Cardiac muscle cell (in vitro differentiated cells and primary cell): ENCODE data around the gene SRP72. TPM values are rescaled to one million over a fixed set of nuclear protein-coding genes. Genes with fewer than 3 reads are reported as not detected.

Source experiments
- DNase-seq, 2 donors: peaks; one replicate each; pipeline versions ENCODE4 v3.0.0 to v3.0.0-alpha.2; 2010 to 2017; ENCODE audit warnings: low read depth in 1 of 2, low spot score in 1 of 2
- H3K27ac ChIP-seq: fragments of 200-600 bp; sonication (generic); 2 replicates; pipeline ENCODE4 v1.5.1; 2016
- H3K27me3 ChIP-seq: fragments of 200-600 bp; sonication (generic); 2 replicates; pipeline ENCODE4 v1.6.0; 2016; ENCODE audit warnings: control low read depth
- H3K36me3 ChIP-seq: fragments of 200-600 bp; sonication (generic); 2 replicates; pipeline ENCODE4 v1.5.1; 2016; ENCODE audit warnings: control low read depth
- H3K4me1 ChIP-seq: fragments of 200-600 bp; sonication (generic); 2 replicates; pipeline ENCODE4 v1.8.1; 2017; ENCODE audit warnings: low read depth, mild to moderate bottlenecking, mixed run types
- H3K4me3 ChIP-seq: fragments of 200-600 bp; sonication (generic); 2 replicates; pipeline ENCODE4 v1.5.1; 2016; ENCODE audit warnings: mild to moderate bottlenecking
- H3K9me3 ChIP-seq: fragments of 200-600 bp; sonication (generic); 2 replicates; pipeline ENCODE4 v1.5.1; 2017; ENCODE audit warnings: low read depth, mild to moderate bottlenecking, control low read depth
- polyA plus RNA-seq: library from polyadenylated mRNA; unstranded; fragments of >200 nt; fragmentation: Nextera tagmentation; extraction: Ambion mirVana; gene quantifications from 2 replicates; pipeline ENCODE4 v1.2.1, GENCODE V29; 2016
- total RNA-seq: library from RNA; depleted of rRNA; stranded (reverse); fragments of >200 nt; gene quantifications from 2 replicates; pipeline ENCODE4 v1.2.3, GENCODE V29; 2016
- TF ChIP-seq, protein P1 (sequence below): IDR thresholded peaks from 2 replicates; pipeline ENCODE4 v1.5.1; 2012; ENCODE audit warnings: low read depth, mild to moderate bottlenecking, low read length

SRP72 gene
- total and polyA plus RNA-seq, 2 experiments from 2014 or later: 46.9 to 87.1 TPM

DNA sequence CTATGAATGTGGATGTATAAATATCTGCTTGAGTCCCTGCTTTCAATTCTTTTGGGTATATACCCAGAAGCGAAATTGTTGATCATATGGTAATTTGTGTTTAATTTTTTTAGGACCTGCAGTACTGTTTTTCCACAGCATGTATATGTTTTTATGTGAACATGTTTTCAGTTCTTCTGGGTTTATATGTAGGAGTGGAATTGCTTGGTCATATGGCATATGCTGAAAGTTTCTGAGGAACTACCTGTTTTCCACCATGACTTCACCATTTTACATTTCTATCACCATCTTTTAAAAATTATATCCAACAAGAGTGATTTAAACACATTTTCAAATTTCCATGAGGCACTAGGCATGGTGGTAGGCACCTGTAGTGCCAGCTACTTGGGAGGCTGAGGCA, 40.2 kb upstream of the SRP72 start:
- Histone ChIP-seq H3K4me1 (peaks cover 11% of the 10 kb centered on the region), H3K9me3 (no peaks in the 10 kb centered on the region), H3K4me3 (no peak overlapping the region), H3K36me3 (no peaks in the 10 kb centered on the region), H3K27me3 (no peaks in the 10 kb centered on the region), H3K27ac (no peak overlapping the region)
- TF ChIP-seq, protein P1, sequence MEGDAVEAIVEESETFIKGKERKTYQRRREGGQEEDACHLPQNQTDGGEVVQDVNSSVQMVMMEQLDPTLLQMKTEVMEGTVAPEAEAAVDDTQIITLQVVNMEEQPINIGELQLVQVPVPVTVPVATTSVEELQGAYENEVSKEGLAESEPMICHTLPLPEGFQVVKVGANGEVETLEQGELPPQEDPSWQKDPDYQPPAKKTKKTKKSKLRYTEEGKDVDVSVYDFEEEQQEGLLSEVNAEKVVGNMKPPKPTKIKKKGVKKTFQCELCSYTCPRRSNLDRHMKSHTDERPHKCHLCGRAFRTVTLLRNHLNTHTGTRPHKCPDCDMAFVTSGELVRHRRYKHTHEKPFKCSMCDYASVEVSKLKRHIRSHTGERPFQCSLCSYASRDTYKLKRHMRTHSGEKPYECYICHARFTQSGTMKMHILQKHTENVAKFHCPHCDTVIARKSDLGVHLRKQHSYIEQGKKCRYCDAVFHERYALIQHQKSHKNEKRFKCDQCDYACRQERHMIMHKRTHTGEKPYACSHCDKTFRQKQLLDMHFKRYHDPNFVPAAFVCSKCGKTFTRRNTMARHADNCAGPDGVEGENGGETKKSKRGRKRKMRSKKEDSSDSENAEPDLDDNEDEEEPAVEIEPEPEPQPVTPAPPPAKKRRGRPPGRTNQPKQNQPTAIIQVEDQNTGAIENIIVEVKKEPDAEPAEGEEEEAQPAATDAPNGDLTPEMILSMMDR: no peak
- no peak for DNase-seq

DNA sequence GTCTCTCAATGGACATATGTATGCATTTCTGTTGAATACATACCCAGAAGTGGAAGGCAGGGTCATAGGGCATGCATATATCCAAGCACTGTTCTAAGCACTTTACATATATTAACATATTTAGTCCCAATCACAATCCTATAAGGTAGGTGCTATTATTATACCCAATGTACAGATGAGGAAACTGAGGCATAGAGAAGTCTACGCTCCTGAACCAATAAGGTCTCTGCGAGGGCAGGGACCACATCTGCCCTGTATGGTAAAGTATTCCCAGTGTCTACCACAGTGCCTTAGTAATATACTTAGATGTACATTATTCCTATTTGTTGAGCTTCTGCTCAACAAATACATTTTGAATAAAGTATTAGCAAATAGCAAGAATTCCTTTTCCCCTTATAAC, 37.2 kb upstream of the SRP72 start:
- no peak overlapping the region for H3K4me3 ChIP-seq
- no peaks in the 10 kb centered on the region for H3K36me3 ChIP-seq
- TF ChIP-seq, protein P1: no peak
- no peak overlapping the region for H3K27ac ChIP-seq
- H3K27me3 ChIP-seq: no peaks in the 10 kb centered on the region
- H3K4me1 ChIP-seq: peaks cover 8% of the 10 kb centered on the region
- no peak for DNase-seq
- no peaks in the 10 kb centered on the region for H3K9me3 ChIP-seq

DNA sequence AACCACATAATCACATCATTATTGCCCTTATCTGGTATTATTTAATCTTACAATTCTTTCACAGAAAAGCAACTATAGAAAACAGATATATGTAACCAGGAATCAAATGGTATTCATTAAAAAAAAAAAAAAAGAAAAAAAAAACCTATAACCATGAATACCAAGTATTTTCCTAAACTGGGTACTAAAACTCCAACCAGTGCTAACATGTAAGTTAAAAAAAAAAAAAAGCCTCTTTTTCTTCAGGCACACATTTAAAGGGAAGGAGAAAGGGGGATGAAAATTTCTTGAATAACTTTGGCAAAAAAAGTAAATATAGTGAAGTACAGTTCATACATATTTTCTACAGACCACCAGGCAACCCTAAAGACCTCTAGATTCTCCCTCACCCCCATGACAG, 34.1 kb upstream of the SRP72 start:
- Histone ChIP-seq H3K27me3 (no peaks in the 10 kb centered on the region), H3K9me3 (no peaks in the 10 kb centered on the region), H3K4me1 (peaks cover 8% of the 10 kb centered on the region), H3K27ac (no peak overlapping the region), H3K36me3 (no peaks in the 10 kb centered on the region), H3K4me3 (no peak overlapping the region)
- no peak for DNase-seq
- TF ChIP-seq, protein P1: no peak

DNA sequence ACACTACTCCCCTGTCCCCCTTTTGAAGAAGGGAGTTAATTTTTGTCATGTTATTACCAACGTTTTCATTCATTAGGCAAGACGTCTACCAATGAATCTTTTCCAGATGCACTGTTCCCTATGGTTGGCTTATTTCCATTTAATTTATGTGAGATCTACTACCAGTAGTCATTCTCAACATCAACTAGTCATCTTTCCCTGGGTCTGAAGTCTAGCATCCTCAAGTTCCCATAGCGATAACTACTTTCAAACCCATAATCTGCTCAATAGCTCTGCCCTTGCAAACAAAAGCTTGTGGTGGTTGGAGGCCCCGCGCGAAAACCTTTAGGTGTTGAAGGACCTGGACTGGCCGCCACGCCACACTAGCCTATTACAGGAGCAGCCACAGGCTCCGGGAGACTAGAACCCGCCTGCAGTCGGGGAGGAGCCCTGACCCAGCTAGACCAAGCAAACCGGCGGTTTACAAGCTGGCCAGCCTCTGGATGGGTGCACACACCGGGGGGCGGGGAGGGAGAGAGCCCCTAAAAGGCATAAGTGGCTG, 32.7 kb upstream of the SRP72 start:
- peak overlapping the region; percentile 85 for H3K27ac ChIP-seq

DNA sequence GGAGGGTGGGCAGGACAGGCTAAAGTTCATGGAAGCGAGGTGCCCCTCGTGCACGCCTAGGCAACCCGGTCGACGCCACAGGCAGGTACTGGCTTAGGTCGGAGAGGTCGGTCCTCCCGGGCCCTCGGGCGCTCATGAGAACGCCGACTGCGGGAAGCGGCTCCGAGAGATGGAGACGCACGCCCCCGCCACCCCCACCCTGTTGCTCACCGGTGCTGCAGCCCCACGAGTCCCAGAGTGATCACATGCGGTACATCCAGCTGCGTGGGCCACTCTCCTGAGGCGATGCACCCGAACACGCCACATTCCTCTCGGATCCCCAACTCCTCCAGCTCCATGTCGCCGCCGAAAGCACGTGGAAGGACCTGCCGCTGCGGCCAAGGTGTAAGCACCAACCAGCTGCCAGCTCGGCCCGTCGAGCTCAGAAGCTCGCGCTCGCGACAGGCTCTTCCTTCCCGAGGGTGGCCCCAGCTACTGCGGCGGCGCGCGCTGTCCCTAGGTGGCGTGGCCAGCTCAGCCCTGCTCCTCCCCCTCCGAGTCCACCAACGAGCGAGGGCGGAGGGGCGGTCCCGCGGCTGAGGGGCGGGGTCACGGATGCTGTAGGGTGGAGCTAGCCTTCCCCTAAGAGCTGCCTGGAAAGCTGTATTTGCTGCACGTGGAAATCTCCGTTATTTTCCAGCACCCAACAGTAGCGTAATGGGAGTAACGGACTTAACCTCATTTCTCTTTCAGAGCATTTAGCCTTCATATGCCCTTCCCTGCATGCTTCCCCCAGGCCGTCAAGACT, 32.1 kb upstream of the SRP72 start, which contains the start of gene PPAT:
Gene PPAT, minus strand, starts transcription at position 476 of the 787 bp plus-strand sequence. Its CDS starts 138 bp downstream, at position 338.
- H3K27ac ChIP-seq: peak within 1 kb of the TSS; percentile 85
- no peaks in the 10 kb centered on the region for H3K27me3 ChIP-seq

More for the DNA sequence above, 32.7 kb upstream of the SRP72 start:
- Histone ChIP-seq H3K9me3 (no peaks in the 10 kb centered on the region), H3K36me3 (no peaks in the 10 kb centered on the region), H3K4me1 (peaks cover 8% of the 10 kb centered on the region), H3K4me3 (peak overlapping the region; percentile 41), H3K27me3 (no peaks in the 10 kb centered on the region)
- TF ChIP-seq, protein P1: no peak
- peak; percentile 78 to 82 for DNase-seq

More for the DNA sequence above, 32.1 kb upstream of the SRP72 start, which contains the start of gene PPAT:
- TF ChIP-seq, protein P1: no peak
- Histone ChIP-seq H3K4me1 (peaks cover 8% of the 10 kb centered on the region), H3K9me3 (no peaks in the 10 kb centered on the region), H3K36me3 (no peaks in the 10 kb centered on the region), H3K4me3 (peak within 1 kb of the TSS; percentile 41)
- DNase-seq: peak; percentile 99
